Embryonic facial prominence (tissue), 1 donor: ENCODE measurements around the gene SHANK1.
"Not testable (repeated sequence)": the region's sequence is repeated elsewhere in the genome, so short reads cannot be mapped to it uniquely, and the experiment has no call there.

Experiments
- DNase-seq: peaks from one replicate; pipeline ENCODE4 v3.0.0-alpha.2; 2016; ENCODE audit errors: extremely low spot score

The SHANK1 gene

GRCh38 chr19:50633973-50634372 lies 85.6 kb downstream of the SHANK1 start:
- DNase-seq, result no peak

- no peak for DNase-seq
Observed at GRCh38 chr19:50633359-50633758, 86.2 kb downstream of the SHANK1 start.

- DNase-seq, result no peak
Observed at GRCh38 chr19:50632151-50632835, 87.3 kb downstream of the SHANK1 start.

GRCh38 chr19:50629801-50630200 lies 89.8 kb downstream of the SHANK1 start:
- DNase-seq, result no peak

- no peak for DNase-seq
Observed at GRCh38 chr19:50629194-50629593, 90.4 kb downstream of the SHANK1 start.

GRCh38 chr19:50628551-50628950 lies 91.1 kb downstream of the SHANK1 start:
- no peak for DNase-seq

- no peak for DNase-seq
Observed at GRCh38 chr19:50628146-50628545, 91.5 kb downstream of the SHANK1 start.

- no peak for DNase-seq
Observed at GRCh38 chr19:50626795-50627194, 92.8 kb downstream of the SHANK1 start.

GRCh38 chr19:50626011-50626410 lies 93.6 kb downstream of the SHANK1 start:
- no peak for DNase-seq

- no peak for DNase-seq
Observed at GRCh38 chr19:50624949-50625600, 94.5 kb downstream of the SHANK1 start.

- DNase-seq, result not testable (repeated sequence)
Observed at GRCh38 chr19:50620394-50620906, 99.2 kb downstream of the SHANK1 start.

- DNase-seq, result not testable (repeated sequence)
Observed at GRCh38 chr19:50619184-50619583, 100.4 kb downstream of the SHANK1 start.

- not testable (repeated sequence) for DNase-seq
Observed at GRCh38 chr19:50618379-50618778, 101.2 kb downstream of the SHANK1 start.

- DNase-seq, result not testable (repeated sequence)
Observed at GRCh38 chr19:50612504-50613404, 106.8 kb downstream of the SHANK1 start.
